GM19043 (cell line): ENCODE measurements around the gene CRTC3.
"Not testable (repeated sequence)": the region's sequence is repeated elsewhere in the genome, so short reads cannot be mapped to it uniquely, and the experiment has no call there.

Source experiments
- ATAC-seq: cut with Tn5 transposase; IDR thresholded peaks from one replicate; pipeline ENCODE4 v1.9.1; 2021; ENCODE audit warnings: low read depth; ENCODE audit not compliant: unreplicated experiment

CRTC3 gene

GRCh38 chr15:90667073-90667754, 137.5 kb downstream of the CRTC3 start:
- ATAC-seq = no peak

DNA sequence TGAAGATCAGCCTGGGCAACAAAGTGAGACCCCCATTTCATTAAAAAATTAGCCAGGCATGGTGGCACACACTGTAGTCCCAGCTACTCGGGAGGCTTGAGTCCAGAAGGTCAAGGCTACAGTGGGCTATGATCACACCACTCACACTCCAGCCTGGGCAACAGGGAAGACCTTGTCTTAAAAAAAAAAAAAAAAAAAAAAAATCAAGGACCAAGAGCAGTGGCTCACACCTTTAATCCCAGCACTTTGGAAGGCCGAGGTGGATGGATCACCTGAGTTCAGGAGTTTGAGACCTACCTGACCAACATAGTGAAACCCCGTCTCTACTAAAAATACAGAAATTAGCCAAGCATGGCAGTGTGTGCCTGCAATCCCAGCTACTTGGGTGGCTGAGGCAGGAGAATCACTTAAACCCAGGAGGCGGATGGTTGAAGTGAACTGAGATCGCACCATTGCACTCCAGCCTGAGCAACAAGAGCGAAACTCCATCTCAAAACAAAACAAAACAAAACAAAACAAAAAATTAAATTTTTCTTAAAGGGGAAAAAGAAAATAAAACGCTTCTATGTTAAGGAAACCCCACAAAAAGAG, 138.1 kb downstream of the CRTC3 start:
- not testable (repeated sequence) for ATAC-seq

GRCh38 chr15:90670631-90671030, 140.9 kb downstream of the CRTC3 start:
- not testable (repeated sequence) for ATAC-seq

DNA sequence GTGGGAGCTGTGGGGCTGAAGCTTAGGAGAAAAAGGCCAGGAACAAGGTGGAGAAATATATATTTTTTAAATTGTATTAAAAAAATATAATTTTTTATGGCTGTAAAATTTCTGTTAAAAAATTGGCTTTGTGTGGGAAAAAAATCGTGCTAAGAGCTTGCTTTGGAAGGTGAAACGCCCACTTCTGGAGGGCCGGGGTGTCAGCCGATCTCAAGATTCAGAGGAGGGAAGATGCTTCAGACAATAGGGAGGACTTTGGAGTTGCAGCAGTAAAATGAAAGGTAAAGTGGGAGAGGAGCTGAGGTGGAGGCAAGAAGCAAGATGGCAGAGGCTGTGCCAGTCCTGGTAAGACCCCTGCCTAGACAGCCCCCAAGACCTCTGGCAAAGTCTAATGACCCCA, 141.5 kb downstream of the CRTC3 start:
- no peak for ATAC-seq

- not testable (repeated sequence) for ATAC-seq
Measured at GRCh38 chr15:90673357-90673756, 143.6 kb downstream of the CRTC3 start.

GRCh38 chr15:90674476-90674875, 144.8 kb downstream of the CRTC3 start:
- no peak for ATAC-seq

DNA sequence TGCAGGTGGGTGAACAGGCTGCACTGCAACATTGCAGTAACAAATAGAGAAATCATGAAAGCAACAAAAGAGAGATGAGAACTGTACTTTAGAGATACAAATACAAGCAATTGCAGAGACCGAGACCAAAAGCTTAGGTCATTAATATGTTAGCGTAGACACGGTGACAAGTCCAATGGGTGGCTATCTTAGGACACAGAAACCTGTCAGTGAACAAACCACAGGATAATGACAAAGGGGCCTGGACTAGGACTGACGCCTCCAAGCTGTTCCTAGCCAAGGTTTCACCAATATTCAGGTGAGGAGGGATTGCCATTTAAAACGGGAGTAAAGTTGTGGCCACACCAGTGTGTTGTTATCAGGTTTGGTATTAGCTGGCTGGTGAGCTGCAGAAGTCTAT, 145.7 kb downstream of the CRTC3 start:
- ATAC-seq = no peak

DNA sequence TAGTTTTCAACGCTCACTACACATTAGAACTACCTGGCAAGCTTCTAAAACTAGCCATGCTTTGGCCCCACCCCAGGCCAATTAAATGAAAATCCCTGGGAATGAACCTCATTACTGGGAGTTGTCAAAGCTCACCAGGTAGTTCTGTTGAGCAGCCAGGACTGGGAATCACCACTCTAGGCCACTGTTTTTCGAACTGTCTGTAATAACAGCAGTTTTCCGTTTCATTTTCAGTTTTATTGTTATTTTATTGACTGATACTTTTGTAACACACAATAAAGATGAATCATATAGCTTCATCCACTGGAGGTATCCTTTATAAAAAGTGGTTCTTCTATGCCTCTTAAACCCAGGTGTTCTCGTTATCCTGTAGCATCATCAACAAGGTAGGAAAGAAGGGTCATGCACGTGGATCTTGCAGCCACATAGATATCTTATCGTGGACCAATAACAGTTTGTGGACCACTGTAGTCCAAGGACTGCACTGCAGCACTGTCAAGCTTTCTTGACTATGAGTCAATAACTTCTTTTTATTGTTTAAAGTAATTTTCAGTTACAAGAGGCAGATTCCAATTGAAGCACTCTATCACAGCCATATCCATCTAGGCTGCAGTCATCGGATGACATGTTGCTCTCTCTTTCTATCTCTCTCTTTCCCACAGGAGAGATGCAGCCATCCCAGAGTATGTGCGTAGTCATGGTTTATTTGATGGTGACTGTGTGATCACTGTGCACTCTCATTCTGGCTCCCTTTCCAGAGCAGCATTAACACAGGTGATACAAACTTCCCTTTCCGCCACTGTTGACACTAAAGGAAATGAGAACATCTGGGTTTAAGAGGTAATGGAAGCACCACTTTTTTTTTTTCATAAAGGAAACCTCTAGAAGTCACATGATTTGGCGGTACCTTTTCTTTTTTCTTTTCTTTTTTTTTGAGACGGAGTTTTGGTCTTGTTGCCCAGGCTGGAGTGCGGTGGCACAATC, 148.4 kb downstream of the CRTC3 start:
- no peak for ATAC-seq

GRCh38 chr15:90679959-90680358, 150.2 kb downstream of the CRTC3 start:
- no peak for ATAC-seq

GRCh38 chr15:90680371-90680935, 150.7 kb downstream of the CRTC3 start:
- ATAC-seq = no peak

DNA sequence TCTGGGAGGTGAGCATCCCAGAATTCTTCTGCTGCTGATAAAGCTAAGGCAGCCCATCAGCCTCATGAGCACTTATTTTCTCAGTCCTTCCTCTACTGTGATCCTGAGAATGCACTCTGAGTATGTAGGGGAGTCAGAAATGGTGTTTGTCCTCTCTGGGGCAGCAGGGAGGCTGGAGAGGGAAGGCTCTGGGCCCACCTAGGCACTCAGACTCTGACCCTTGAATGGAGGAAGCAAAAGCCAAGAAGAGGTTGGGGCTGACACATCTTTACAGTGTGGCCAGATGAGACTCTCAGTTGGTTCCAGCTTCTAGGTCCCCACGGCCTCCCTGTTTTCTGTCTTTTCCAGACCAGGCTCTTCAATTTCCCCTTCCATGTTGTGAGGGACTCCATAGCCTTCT, 151.3 kb downstream of the CRTC3 start:
- ATAC-seq = no peak

- no peak for ATAC-seq
Measured at GRCh38 chr15:90681480-90681879, 151.8 kb downstream of the CRTC3 start.

GRCh38 chr15:90683371-90683770, 153.6 kb downstream of the CRTC3 start:
- ATAC-seq = no peak

- ATAC-seq = no peak
Measured at GRCh38 chr15:90683876-90684275, 154.2 kb downstream of the CRTC3 start.

DNA sequence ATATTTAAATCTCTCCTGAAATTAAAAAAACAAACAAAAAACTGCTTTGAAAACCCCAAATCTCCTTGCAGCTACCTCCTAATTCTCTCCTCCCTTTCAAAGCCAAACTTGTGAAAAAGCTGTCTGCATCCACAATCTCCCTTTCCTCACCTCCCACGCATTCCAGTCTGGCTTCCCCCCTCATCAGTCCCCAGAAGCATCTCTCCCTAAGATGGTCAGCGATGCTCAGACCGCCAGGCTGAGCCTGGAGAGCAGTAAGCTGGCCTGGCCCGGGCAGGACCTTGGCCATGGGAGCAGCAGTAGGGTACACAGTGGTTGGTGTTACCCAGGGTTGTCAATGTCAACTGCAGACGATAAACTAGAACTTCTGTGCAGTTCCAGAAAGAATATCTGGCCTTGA, 154.6 kb downstream of the CRTC3 start:
- no peak for ATAC-seq

DNA sequence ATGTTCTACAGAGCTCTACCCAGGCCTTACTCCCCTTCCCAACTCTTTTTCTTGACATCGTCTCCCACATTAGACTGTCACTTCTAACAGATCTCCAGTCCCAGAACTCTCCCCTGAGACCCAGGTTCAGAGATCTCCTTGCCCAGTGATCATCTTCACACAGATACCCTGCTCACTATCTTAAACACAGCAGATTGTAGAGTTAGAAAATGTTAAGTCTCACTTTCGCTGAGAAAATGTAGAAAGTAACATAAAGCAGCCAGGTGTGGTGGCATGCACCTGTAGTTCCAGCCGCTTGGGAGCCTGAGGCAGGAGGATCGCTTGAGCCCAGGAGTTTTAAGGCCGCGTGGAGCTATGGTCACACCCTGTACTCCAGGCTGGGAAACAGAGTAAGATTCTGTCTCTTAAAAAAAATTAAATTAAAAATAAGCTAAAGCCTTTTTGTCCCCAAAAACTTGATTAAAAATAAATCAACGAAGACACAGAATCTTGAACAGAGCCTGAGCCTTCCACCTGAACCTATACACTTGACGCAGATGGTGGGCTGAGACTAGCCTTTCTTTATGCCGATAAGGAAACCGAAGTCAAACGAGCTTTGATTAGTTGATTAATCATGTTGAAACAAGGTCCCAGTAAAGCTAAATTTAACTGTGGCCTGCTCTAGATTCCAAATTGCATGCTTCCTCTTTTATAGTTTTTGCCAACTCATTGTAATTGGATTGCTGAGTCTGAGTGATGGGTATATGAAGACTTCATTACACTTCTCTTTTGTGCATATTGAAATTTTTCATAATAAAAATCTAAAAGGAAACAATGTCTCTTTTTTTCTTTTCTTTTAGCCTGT, 156.1 kb downstream of the CRTC3 start:
- peak; percentile 3 for ATAC-seq

- ATAC-seq = peak; percentile 84
Measured at GRCh38 chr15:90686435-90687218, 156.9 kb downstream of the CRTC3 start.

GRCh38 chr15:90689326-90689961, 159.7 kb downstream of the CRTC3 start:
- ATAC-seq = not testable (repeated sequence)

DNA sequence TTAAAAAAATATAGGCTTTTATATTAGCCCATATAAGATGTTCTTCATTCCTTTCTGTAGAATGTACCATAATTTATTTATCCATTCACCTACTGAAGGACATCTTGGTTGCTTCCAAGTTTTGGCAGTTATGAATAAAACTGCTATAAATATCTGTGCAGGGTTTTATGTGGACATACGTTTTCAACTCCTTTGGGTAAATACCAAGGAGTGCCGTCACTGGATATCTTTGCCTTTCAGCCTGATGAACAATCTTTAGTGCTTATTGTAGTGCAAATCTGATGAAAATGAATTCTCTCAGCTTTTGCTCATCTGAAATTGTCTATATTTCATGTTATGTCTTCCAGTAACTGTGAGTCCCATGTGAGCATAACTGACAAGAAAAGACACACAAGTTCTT, 160.9 kb downstream of the CRTC3 start:
- ATAC-seq = no peak
